IMR-90 (cell line): ENCODE data around the gene CEP68. TPM values are rescaled to one million over a fixed set of nuclear protein-coding genes. Genes with fewer than 3 reads are reported as not detected.

ENCODE experiments used
- ATAC-seq: fragments of 200-7000 bp; cut with Tn5 transposase; 2 replicates; pipeline ENCODE4 v1.9.1; 2020; ENCODE audit warnings: low read depth, mild to moderate bottlenecking, moderate library complexity
- BruUV-seq: library from RNA; stranded (reverse); fragments of 400-500 nt; replicated peaks from 2 replicates; lab custom pipeline; 2021; lab: Mats Ljungman, UMichigan
- CTCF ChIA-PET: fragments of 300-600 bp; formaldehyde crosslinking; extraction: SDS; loops from one replicate; lab custom pipeline; 2021; ENCODE audit warnings: antibody characterized with exemption; lab: Yijun Ruan, JAX
- POLR2A ChIA-PET: fragments of 300-600 bp; sonication (Branson Sonifier 250); formaldehyde crosslinking; loops from one replicate; lab custom pipeline; 2022; ENCODE audit warnings: antibody characterized with exemption; ENCODE audit not compliant: unreplicated experiment; lab: Charles Lee
- DNase-seq: peaks from one replicate; pipeline ENCODE4 v3.0.0; 2013
- H2AFZ ChIP-seq: replicated peaks from 2 replicates; pipeline ENCODE3; 2013; ENCODE audit warnings: low read length, mild to moderate bottlenecking; ENCODE audit not compliant: poor library complexity
- H2AK5ac ChIP-seq: 2 replicates; pipeline ENCODE4 v1.6.1; 2013; ENCODE audit warnings: low read depth, low read length, inconsistent platforms
- H2AK9ac ChIP-seq: replicated peaks from 2 replicates; pipeline ENCODE3; 2013; ENCODE audit warnings: mild to moderate bottlenecking, low read depth, low read length, moderate library complexity; ENCODE audit not compliant: poor library complexity
- H2BK120ac ChIP-seq: 2 replicates; pipeline ENCODE4 v1.6.1; 2013; ENCODE audit warnings: low read depth, low read length, inconsistent platforms
- H2BK15ac ChIP-seq: 3 replicates; pipeline ENCODE4 v1.6.1; 2013; ENCODE audit warnings: low read depth, low read length, inconsistent platforms
- H2BK20ac ChIP-seq: 2 replicates; pipeline ENCODE4 v1.6.1; 2013; ENCODE audit warnings: low read depth, mild to moderate bottlenecking, inconsistent platforms, low read length, moderate library complexity
- H2BK5ac ChIP-seq: 2 replicates; pipeline ENCODE4 v1.6.1; 2013; ENCODE audit warnings: mild to moderate bottlenecking, low read depth, low read length, inconsistent platforms; ENCODE audit not compliant: poor library complexity, severe bottlenecking
- H3K14ac ChIP-seq: replicated peaks from 2 replicates; pipeline ENCODE4 v1.6.1; 2013; ENCODE audit warnings: low read depth, low read length, inconsistent platforms
- H3K18ac ChIP-seq: 2 replicates; pipeline ENCODE4 v1.6.1; 2013; ENCODE audit warnings: low read depth, low read length, control low read depth
- H3K23ac ChIP-seq: 2 replicates; pipeline ENCODE4 v1.6.1; 2013; ENCODE audit warnings: low read depth, low read length, inconsistent platforms
- H3K27ac ChIP-seq: 2 replicates; pipeline ENCODE4 v1.5.1; 2013; ENCODE audit warnings: mild to moderate bottlenecking, control low read depth, low read length; ENCODE audit not compliant: insufficient read depth
- H3K27me3 ChIP-seq: 2 replicates; pipeline ENCODE4 v1.6.1; 2013; ENCODE audit warnings: low read length; ENCODE audit not compliant: control insufficient read depth, insufficient read depth
- H3K36me3 ChIP-seq: 2 replicates; pipeline ENCODE4 v1.6.1; 2013; ENCODE audit warnings: low read length, mixed read lengths; ENCODE audit not compliant: control insufficient read depth, insufficient read depth
- H3K4ac ChIP-seq: 2 replicates; pipeline ENCODE4 v1.6.1; 2013; ENCODE audit warnings: low read depth, low read length, inconsistent platforms
- H3K4me1 ChIP-seq: 2 replicates; pipeline ENCODE4 v1.6.1; 2013; ENCODE audit warnings: low read length, mixed read lengths; ENCODE audit not compliant: control insufficient read depth, insufficient read depth
- H3K4me2 ChIP-seq: 2 replicates; pipeline ENCODE4 v1.6.1; 2013; ENCODE audit warnings: low read depth, mild to moderate bottlenecking, control low read depth, low read length, moderate library complexity
- H3K4me3 ChIP-seq: 2 replicates; pipeline ENCODE4 v1.5.1; 2013; ENCODE audit warnings: low read depth, mild to moderate bottlenecking, control low read depth, low read length, moderate library complexity; ENCODE audit not compliant: insufficient read depth
- H3K56ac ChIP-seq: 2 replicates; pipeline ENCODE4 v1.6.1; 2013; ENCODE audit warnings: low read length, inconsistent platforms; ENCODE audit not compliant: insufficient read depth; ENCODE audit errors: extremely low read depth
- H3K79me1 ChIP-seq, 2 experiments: 2 replicates each; pipeline ENCODE4 v1.6.1; 2013; ENCODE audit warnings: low read length in 2 of 2, inconsistent platforms in 1 of 2, low read depth in 1 of 2
- H3K9ac ChIP-seq: 2 replicates; pipeline ENCODE4 v1.6.1; 2013; ENCODE audit warnings: low read depth, low read length, control low read depth
- H3K9me1 ChIP-seq: 2 replicates; pipeline ENCODE4 v1.6.1; 2013; ENCODE audit warnings: low read length, inconsistent platforms; ENCODE audit not compliant: insufficient read depth
- H3K9me3 ChIP-seq: 2 replicates; pipeline ENCODE4 v1.6.1; 2013; ENCODE audit warnings: low read length; ENCODE audit not compliant: control insufficient read depth, insufficient read depth
- H4K20me1 ChIP-seq: 2 replicates; pipeline ENCODE4 v1.6.1; 2013; ENCODE audit warnings: low read length, inconsistent platforms; ENCODE audit not compliant: insufficient read depth
- H4K5ac ChIP-seq: 2 replicates; pipeline ENCODE4 v1.6.1; 2013; ENCODE audit warnings: mild to moderate bottlenecking, low read depth, low read length, control low read depth
- H4K8ac ChIP-seq, 2 experiments: 2 replicates each; pipeline ENCODE4 v1.6.1; 2013; ENCODE audit warnings: low read depth in 2 of 2, low read length in 2 of 2, control low read depth in 1 of 2, inconsistent platforms in 1 of 2
- H4K91ac ChIP-seq: 2 replicates; pipeline ENCODE4 v1.6.1; 2013; ENCODE audit warnings: low read depth, low read length, inconsistent platforms; ENCODE audit not compliant: insufficient read depth
- CHD1 ChIP-seq: IDR thresholded peaks from 2 replicates; pipeline ENCODE4 v1.6.1; 2012; ENCODE audit warnings: low read depth, low read length, improper control_type of control experiment
- CTCF ChIP-seq: conservative IDR thresholded peaks from 2 replicates; pipeline ENCODE4 v1.5.1; 2012; ENCODE audit warnings: mild to moderate bottlenecking, low read depth, low read length, improper control_type of control experiment
- ELK1 ChIP-seq: fragments of 150-350 bp; IDR thresholded peaks from 2 replicates; pipeline ENCODE4 v1.6.1; 2016; ENCODE audit warnings: low read depth, mild to moderate bottlenecking, low read length, moderate library complexity, borderline replicate concordance
- FOS ChIP-seq: fragments of 150-350 bp; IDR thresholded peaks from 2 replicates; pipeline ENCODE4 v1.6.1; 2016; ENCODE audit warnings: low read depth, low read length
- MAZ ChIP-seq: IDR thresholded peaks from 2 replicates; pipeline ENCODE4 v1.6.1; 2012; ENCODE audit warnings: low read depth, mild to moderate bottlenecking, low read length, improper control_type of control experiment, moderate library complexity, borderline replicate concordance
- MXI1 ChIP-seq: IDR thresholded peaks from 2 replicates; pipeline ENCODE4 v1.6.1; 2012; ENCODE audit warnings: low read depth, mild to moderate bottlenecking, low read length, moderate library complexity, borderline replicate concordance
- RAD21 ChIP-seq: IDR thresholded peaks from 2 replicates; pipeline ENCODE4 v1.6.1; 2012; ENCODE audit warnings: low read length, improper control_type of control experiment
- WGBS, 2 experiments: methylation state at CpG; one replicate each; pipeline versions ENCODE4 v1.1.5 to v1.1.7; 2013; ENCODE audit warnings: missing lambda C conversion rate in 2 of 2; ENCODE audit not compliant: insufficient read length in 1 of 2; ENCODE audit errors: extremely low coverage in 2 of 2; 5-methylcytosine and 5-hydroxymethylcytosine counted together
- dilution Hi-C: fragments of 300-500 bp; cut with HindIII; formaldehyde crosslinking; loops from one replicate; pipeline ENCODE4 v1.14.3; 2018; ENCODE audit warnings: low sequenced_read_pairs; ENCODE audit not compliant: unreplicated experiment
- in situ Hi-C: fragments of 300-500 bp; cut with MboI; formaldehyde crosslinking; loops from 3 replicates; pipeline ENCODE4 v1.14.3; 2019; ENCODE audit warnings: low sequenced_read_pairs, inconsistent platforms, mixed read lengths
- intact Hi-C: fragments of 100-400 bp; cut with micrococcal nuclease; formaldehyde crosslinking; loops from 2 replicates; pipeline ENCODE4 v1.10.0; 2022
- polyA plus RNA-seq, 3 experiments: library from polyadenylated mRNA; depleted of rRNA; stranded (reverse); fragments of >200 nt; gene quantifications; 2 replicates each; pipeline ENCODE4 v1.2.3, GENCODE V29; 2012; ENCODE audit warnings: low replicate concordance in 1 of 3
- total RNA-seq: library from RNA; depleted of rRNA; stranded (reverse); fragments of >200 nt; gene quantifications from 2 replicates; pipeline ENCODE4 v1.2.3, GENCODE V29; 2012
- TF ChIP-seq, protein P1 (sequence below): fragments of 150-350 bp; IDR thresholded peaks from 2 replicates; pipeline ENCODE4 v1.6.1; 2017; ENCODE audit warnings: mild to moderate bottlenecking, antibody characterized with exemption, low read length, low read depth

Gene CEP68
- total and polyA plus RNA-seq, 2 of the 4 experiments (the other 2 are of a cell fraction) = 5.5 to 5.6 TPM

- no TSS peak for BruUV-seq
- peak overlapping the region; percentile 1; the same call in 1 of the 2 replicates for H3K27ac ChIP-seq
- H3K18ac ChIP-seq = no peak overlapping the region; the same call in 1 of the 2 replicates
These were observed 14.1 kb downstream of the CEP68 start for GRCh38 chr2:65070172-65070830.

More at GRCh38 chr2:65070172-65070830, 14.1 kb downstream of the CEP68 start:
- Histone ChIP-seq H2BK120ac (peak overlapping the region; percentile 9; the same call in 1 of the 2 replicates), H3K4ac (peak overlapping the region; percentile 57; the same call in 1 of the 2 replicates), H3K56ac (no peak overlapping the region; the same call in 1 of the 2 replicates), H3K14ac (peak overlapping the region; percentile 16), H3K27me3 (no peaks in the 10 kb centered on the region), H4K8ac (peak overlapping the region in 1 of 2 experiments; percentile 11; a peak in 2 of 4 replicates), H3K4me3 (no peak overlapping the region), H2AK5ac (peak overlapping the region; percentile 30; the same call in 1 of the 2 replicates), H2AK9ac (peak overlapping the region; percentile 75), H4K5ac (peak overlapping the region; percentile 17; the same call in 1 of the 2 replicates), H3K4me2 (no peak overlapping the region; the same call in 1 of the 2 replicates), H3K36me3 (peaks cover 40% of the 10 kb centered on the region), H4K20me1 (peaks cover 28% of the 10 kb centered on the region; the same call in 1 of the 2 replicates), H2BK15ac (0 out of 3 replicates have a peak overlapping the region, but pooled peaks have one; percentile 42), H4K91ac (peak overlapping the region; percentile 34; the same call in 1 of the 2 replicates), H3K9ac (no peak overlapping the region), H3K9me3 (no peaks in the 10 kb centered on the region), H2BK5ac (peak overlapping the region; percentile 22), H2BK20ac (peak overlapping the region; percentile 16; the same call in 1 of the 2 replicates), H3K9me1 (peaks cover 37% of the 10 kb centered on the region), H3K4me1 (peaks cover 27% of the 10 kb centered on the region), H2AFZ (peak overlapping the region; percentile 37), H3K79me1 (peaks cover 29 to 83% of the 10 kb centered on the region in 2 experiments), H3K23ac (peak overlapping the region; percentile 63)
- DNase-seq = peak; percentile 80
- peak; percentile 51 for ATAC-seq
- in situ Hi-C loops (loop anchor here (25.0 kb wide), 1 partner anchor 492 kb away; no protein-coding TSS in a partner anchor), intact Hi-C loops (no loop called here), dilution Hi-C loops (no loop called here)
- POLR2A ChIA-PET = no interaction called here
- CTCF ChIA-PET = interaction anchor here (0.7 to 1.8 kb wide), 2 partner anchors 116 to 126 kb away, joined by 3 to 6 read pairs; no protein-coding TSS in a partner anchor
- WGBS, 2 experiments = 86% methylated on average over 2 of the region's 8 CpGs; no CpG with 5 or more reads in 1 of the 2 experiments
- TF ChIP-seq MXI1 (0 out of 2 replicates have a peak, but pooled peaks have one; percentile 60), CTCF (peak; percentile 33), FOS (0 out of 2 replicates have a peak, but pooled peaks have one; percentile 35), RAD21 (0 out of 2 replicates have a peak, but pooled peaks have one; percentile 22), ELK1 (no peak), MAZ (peak; percentile 14; the same call in 1 of the 2 replicates), CHD1 (no peak)
- TF ChIP-seq, protein P1, sequence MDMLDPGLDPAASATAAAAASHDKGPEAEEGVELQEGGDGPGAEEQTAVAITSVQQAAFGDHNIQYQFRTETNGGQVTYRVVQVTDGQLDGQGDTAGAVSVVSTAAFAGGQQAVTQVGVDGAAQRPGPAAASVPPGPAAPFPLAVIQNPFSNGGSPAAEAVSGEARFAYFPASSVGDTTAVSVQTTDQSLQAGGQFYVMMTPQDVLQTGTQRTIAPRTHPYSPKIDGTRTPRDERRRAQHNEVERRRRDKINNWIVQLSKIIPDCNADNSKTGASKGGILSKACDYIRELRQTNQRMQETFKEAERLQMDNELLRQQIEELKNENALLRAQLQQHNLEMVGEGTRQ = peak; percentile 74
